ENCODE data around the gene CCDC92B.

- TF ChIP-seq CTCF (IDR thresholded peaks at IDR 0.05; ENCODE audit: low read depth, low read length, poor library complexity, severe bottlenecking) (no peak), EZH2phosphoT487 (IDR thresholded peaks at IDR 0.05; ENCODE audit: borderline replicate concordance, low read length) (no peak)
Observed at GRCh38 chr17:2794111-2794803, 44.8 kb upstream of the CCDC92B start.

Data from DOHH2 (cell line).